HepG2 (cell line): ENCODE measurements around the gene CLEC16A. TPM values are rescaled to one million over a fixed set of nuclear protein-coding genes. Genes with fewer than 3 reads are reported as not detected.

ENCODE experiments used
- ATAC-seq: fragments of 200-7000 bp; cut with Tn5 transposase; 3 replicates; pipeline ENCODE4 v1.9.1; 2020; ENCODE audit warnings: mild to moderate bottlenecking, moderate library complexity
- BruUV-seq: library from RNA; stranded (reverse); fragments of 400-500 nt; replicated peaks from 2 replicates; lab custom pipeline; 2021; lab: Mats Ljungman, UMichigan
- CTCF ChIA-PET: fragments of 300-600 bp; formaldehyde crosslinking; extraction: SDS; loops from one replicate; lab custom pipeline; 2021; ENCODE audit warnings: low total read pairs, inconsistent platforms, low intra/inter-chr PET ratio; lab: Yijun Ruan, JAX
- POLR2A ChIA-PET: fragments of 350-600 bp; sonication (Branson Sonifier 250); formaldehyde crosslinking; loops from one replicate; lab custom pipeline; 2020; ENCODE audit warnings: antibody characterized with exemption, inconsistent platforms; lab: Yijun Ruan, JAX
- DNase-seq: peaks from one replicate; pipeline ENCODE4 v3.0.0-alpha.2; 2015; ENCODE audit warnings: low spot score
- FAIRE-seq: peaks from 3 replicates; lab custom pipeline; 2011; peaks lifted over from hg19 to GRCh38; lab: Jason Lieb, UNC
- H2AFZ ChIP-seq: one replicate; pipeline ENCODE4 v1.6.1; 2011; ENCODE audit warnings: low read length, inconsistent platforms
- H3K27ac ChIP-seq: fragments of 300-600 bp; 3 replicates; pipeline ENCODE4 v1.8.0; 2011; ENCODE audit warnings: mixed run types, mild to moderate bottlenecking, mixed read lengths, low read length, inconsistent platforms; ENCODE audit not compliant: insufficient read depth; ENCODE audit errors: extremely low read length
- H3K27me3 ChIP-seq, 2 experiments: fragments of 200-600 bp in 1 of 2; 2 replicates in 1 of 2; 3 replicates in 1 of 2; pipeline versions ENCODE4 v1.6.0 to v1.8.0; 2011; ENCODE audit warnings: low read length in 2 of 2, mild to moderate bottlenecking in 2 of 2, moderate library complexity in 2 of 2, inconsistent platforms in 1 of 2; ENCODE audit not compliant: insufficient read depth in 2 of 2, control insufficient read depth in 1 of 2
- H3K36me3 ChIP-seq, 2 experiments: fragments of 200-600 bp in 1 of 2; replicated peaks in 1 of 2; 2 replicates in 1 of 2; 3 replicates in 1 of 2; pipeline versions ENCODE4 v1.5.1 to v1.8.0; 2011; ENCODE audit warnings: low read length in 2 of 2, inconsistent platforms in 1 of 2; ENCODE audit not compliant: insufficient read depth in 2 of 2, control insufficient read depth in 1 of 2
- H3K4me1 ChIP-seq: 2 replicates; pipeline ENCODE4 v1.5.1; 2012; ENCODE audit warnings: low read length, inconsistent platforms; ENCODE audit not compliant: insufficient read depth
- H3K4me2 ChIP-seq: 2 replicates; pipeline ENCODE4 v1.6.0; 2011; ENCODE audit warnings: low read depth, low read length, inconsistent platforms
- H3K4me3 ChIP-seq, 3 experiments: fragments of 200-600 bp in 1 of 3; sonication (generic), shearing (Covaris generic) in 1 of 3; replicated peaks in 1 of 3; 2 replicates each; pipeline ENCODE4 v1.5.1; 2011 to 2016; ENCODE audit warnings: low read length in 3 of 3, inconsistent platforms in 2 of 3, low read depth in 2 of 3, mild to moderate bottlenecking in 2 of 3, control low read depth in 1 of 3, mixed read lengths in 1 of 3; ENCODE audit not compliant: insufficient read depth in 1 of 3
- H3K79me2 ChIP-seq: one replicate; pipeline ENCODE4 v1.6.1; 2011; ENCODE audit warnings: low read length, inconsistent platforms; ENCODE audit not compliant: insufficient read depth
- H3K9ac ChIP-seq: 2 replicates; pipeline ENCODE4 v1.6.0; 2011; ENCODE audit warnings: mild to moderate bottlenecking, low read depth, low read length, inconsistent platforms; ENCODE audit not compliant: insufficient read depth
- H3K9me3 ChIP-seq: 2 replicates; pipeline ENCODE4 v1.5.1; 2012; ENCODE audit warnings: mild to moderate bottlenecking, low read length
- H4K20me1 ChIP-seq: 2 replicates; pipeline ENCODE4 v1.6.0; 2011; ENCODE audit warnings: inconsistent platforms, mild to moderate bottlenecking, low read length, moderate library complexity; ENCODE audit not compliant: insufficient read depth
- ARID4A ChIP-seq: sonication (generic); formaldehyde crosslinking; IDR thresholded peaks from 2 replicates; pipeline ENCODE4 v1.5.0; 2020; ENCODE audit warnings: mild to moderate bottlenecking, missing genetic modification reagents, borderline replicate concordance
- ARID5B ChIP-seq: IDR thresholded peaks from 2 replicates; pipeline ENCODE4 v1.4.0; 2020; ENCODE audit warnings: mild to moderate bottlenecking, missing genetic modification reagents
- CHCHD3 ChIP-seq: sonication (generic); formaldehyde crosslinking; IDR thresholded peaks from 2 replicates; pipeline ENCODE4 v1.8.0; 2022; ENCODE audit warnings: mild to moderate bottlenecking, missing genetic modification reagents, moderate library complexity
- CREB1 ChIP-seq, 2 experiments: fragments of 450-650 bp in 1 of 2; IDR thresholded peaks; 2 replicates each; pipeline ENCODE4 v1.6.1; 2016 to 2017; ENCODE audit warnings: control low read depth in 1 of 2, mild to moderate bottlenecking in 1 of 2, missing compliant biosample characterization in 1 of 2, missing genetic modification characterization in 1 of 2
- DNMT1 ChIP-seq: sonication (generic); formaldehyde crosslinking; IDR thresholded peaks from 2 replicates; pipeline ENCODE4 v1.5.1; 2020; ENCODE audit warnings: mild to moderate bottlenecking, missing genetic modification reagents
- IRF2 ChIP-seq: IDR thresholded peaks from 2 replicates; pipeline ENCODE4 v1.6.1; 2018; ENCODE audit warnings: missing genetic modification reagents, missing compliant biosample characterization
- MAF1 ChIP-seq: sonication (generic); formaldehyde crosslinking; IDR thresholded peaks from 2 replicates; pipeline ENCODE4 v1.5.0; 2020; ENCODE audit warnings: missing genetic modification reagents, borderline replicate concordance
- POLR2AphosphoS5 ChIP-seq: IDR thresholded peaks from 2 replicates; pipeline ENCODE4 v1.6.1; 2012; ENCODE audit warnings: low read depth, low read length
- TGIF2 ChIP-seq: IDR thresholded peaks from 2 replicates; pipeline ENCODE4 v1.6.1; 2016; ENCODE audit warnings: control low read depth, missing compliant biosample characterization
- ZMYM3 ChIP-seq: sonication (generic); formaldehyde crosslinking; IDR thresholded peaks from 2 replicates; pipeline ENCODE4 v1.5.1; 2020; ENCODE audit warnings: mild to moderate bottlenecking, missing genetic modification reagents
- ZNF234 ChIP-seq: sonication (generic); formaldehyde crosslinking; conservative IDR thresholded peaks from 2 replicates; pipeline ENCODE4 v1.5.1; 2020; ENCODE audit warnings: mild to moderate bottlenecking, missing genetic modification reagents
- ZNF337 ChIP-seq: sonication (generic); formaldehyde crosslinking; IDR thresholded peaks from 2 replicates; pipeline ENCODE4 v1.5.1; 2020; ENCODE audit warnings: missing genetic modification reagents, low read depth, mild to moderate bottlenecking, borderline replicate concordance
- WGBS: methylation state at CpG from one replicate; pipeline ENCODE4 v1.1.6; 2017; ENCODE audit warnings: low lambda C conversion rate; 5-methylcytosine and 5-hydroxymethylcytosine counted together
- in situ Hi-C: cut with HindIII; loops from 2 replicates; pipeline ENCODE4 v1.10.0; 2017; ENCODE audit warnings: low pct_unique_long_range_greater_than_20kb; ENCODE audit not compliant: extremely low pct_ligation_motif_present
- intact Hi-C: fragments of 100-400 bp; cut with micrococcal nuclease; formaldehyde crosslinking; loops from one replicate; pipeline ENCODE4 v1.10.0; 2022; ENCODE audit not compliant: unreplicated experiment
- polyA plus RNA-seq, 8 experiments: library from polyadenylated mRNA; depleted of rRNA in 3 of 8; stranded (reverse) in 7 of 8; unstranded in 1 of 8; fragments of >200 nt; fragmentation: Illumina TruSeq in 4 of 8; extraction: Trizol in 4 of 8; gene quantifications; 2 replicates each; pipeline versions ENCODE4 v1.2.1 to v1.2.3, GENCODE V29; 2011 to 2016; ENCODE audit warnings: low read depth in 4 of 8, missing spikeins in 1 of 8, mixed read lengths in 1 of 8; ENCODE audit not compliant: insufficient read depth in 1 of 8
- total RNA-seq, 5 experiments: library from RNA; depleted of rRNA; stranded (reverse); fragments of >200 nt; fragmentation: Illumina TruSeq; extraction: Trizol; gene quantifications; 2 replicates each; pipeline ENCODE4 v1.2.3, GENCODE V29; 2016; ENCODE audit warnings: low read depth in 1 of 5

The CLEC16A gene
- total and polyA plus RNA-seq, 2 of the 13 experiments (the other 11 are each of a cell fraction or from before 2014, with no cell fraction given): 8.5 to 10.3 TPM

- FAIRE-seq (no peak), DNase-seq (no peak), ATAC-seq (no peak)
- no peak overlapping the region for H3K4me3 ChIP-seq
- WGBS: 67% methylated on average over 5 of the region's 5 CpGs
- BruUV-seq: no TSS peak
- H4K20me1 ChIP-seq: peaks cover 12% of the 10 kb centered on the region; the same call in 1 of the 2 replicates
- no peak overlapping the region for H3K4me2 ChIP-seq
- H3K79me2 ChIP-seq: no peaks in the 10 kb centered on the region
- no peak overlapping the region for H3K9ac ChIP-seq
- H3K27ac ChIP-seq: no peak overlapping the region
- H3K9me3 ChIP-seq: no peaks in the 10 kb centered on the region
- 0 out of 2 replicates have a peak, but pooled peaks have one; percentile 45 for TF ChIP-seq TGIF2 (CRISPR knock-in tag)
- no peak for TF ChIP-seq ZNF234 (CRISPR knock-in tag)
- TF ChIP-seq POLR2AphosphoS5: no peak
- 0 out of 2 replicates have a peak, but pooled peaks have one; percentile 37 for TF ChIP-seq CHCHD3 (CRISPR knock-in tag)
- TF ChIP-seq IRF2 (CRISPR knock-in tag): no peak
- TF ChIP-seq MAF1 (CRISPR knock-in tag): no peak
- no peak for TF ChIP-seq ARID4A (CRISPR knock-in tag)
- no peak for TF ChIP-seq DNMT1 (CRISPR knock-in tag)
- TF ChIP-seq ZNF337 (CRISPR knock-in tag): no peak
- TF ChIP-seq ARID5B (CRISPR knock-in tag): no peak
- TF ChIP-seq CREB1 (IDR thresholded peaks at IDR 0.05): no peak
- no peak for TF ChIP-seq CREB1 (CRISPR knock-in tag; IDR thresholded peaks at IDR 0.05)
- TF ChIP-seq ZMYM3 (CRISPR knock-in tag): no peak
- ChIA-PET POLR2A (interaction anchor here (0.8 to 2.5 kb wide), 3 partner anchors 115 to 216 kb away, joined by 3 to 20 read pairs (median 7); partner anchors contain the start of gene SOCS1), CTCF (no interaction called here)
- peaks cover 37% of the 10 kb centered on the region for H3K4me1 ChIP-seq
- H2AFZ ChIP-seq: no peak overlapping the region
- intact Hi-C loops (no loop called here), in situ Hi-C loops (no loop called here)
- H3K36me3 ChIP-seq: no peaks in the 10 kb centered on the region
- no peaks in the 10 kb centered on the region for H3K27me3 ChIP-seq
These were observed 196.5 kb downstream of the CLEC16A start for GRCh38 chr16:11140867-11141266.
